GM21515 (cell line): ENCODE measurements around the gene BMI1.

Source experiments
- ATAC-seq: cut with Tn5 transposase; IDR thresholded peaks from one replicate; pipeline ENCODE4 v1.9.1; 2021; ENCODE audit not compliant: unreplicated experiment

Gene BMI1

GRCh38 chr10:22366435-22366703 lies 45.5 kb downstream of the BMI1 start:
- no peak for ATAC-seq

GRCh38 chr10:22366771-22367170 lies 45.9 kb downstream of the BMI1 start:
- ATAC-seq, result no peak

GRCh38 chr10:22367471-22367870 lies 46.6 kb downstream of the BMI1 start:
- ATAC-seq, result no peak

GRCh38 chr10:22368402-22368801 lies 47.5 kb downstream of the BMI1 start:
- ATAC-seq, result no peak

GRCh38 chr10:22368981-22369380 lies 48.1 kb downstream of the BMI1 start:
- no peak for ATAC-seq

GRCh38 chr10:22369434-22370072 lies 48.7 kb downstream of the BMI1 start:
- ATAC-seq, result no peak

- no peak for ATAC-seq
Observed at GRCh38 chr10:22370320-22370719, 49.4 kb downstream of the BMI1 start.

GRCh38 chr10:22372298-22372697 lies 51.4 kb downstream of the BMI1 start:
- no peak for ATAC-seq

- ATAC-seq, result no peak
Observed at GRCh38 chr10:22372917-22373316, 52.0 kb downstream of the BMI1 start.

GRCh38 chr10:22374489-22375126 lies 53.7 kb downstream of the BMI1 start:
- ATAC-seq, result no peak

GRCh38 chr10:22379059-22379458 lies 58.2 kb downstream of the BMI1 start:
- ATAC-seq, result peak; percentile 57
